Lung (tissue), 12 donors: ENCODE data around the gene DUSP10. TPM values are rescaled to one million over a fixed set of nuclear protein-coding genes. Genes with fewer than 3 reads are reported as not detected.

Experiments
- ATAC-seq: fragments of 200-7000 bp; cut with Tn5 transposase; one replicate; pipeline ENCODE4 v1.9.1; 2020; ENCODE audit warnings: moderate number of reproducible peaks; ENCODE audit not compliant: insufficient read depth, low FRiP score
- DNase-seq, 3 donors: peaks; one replicate each; pipeline ENCODE4 v3.0.0-alpha.2; 2013 to 2017
- H3K27ac ChIP-seq, 2 donors: one replicate each; pipeline ENCODE4 v1.5.1; 2013; ENCODE audit warnings: mild to moderate bottlenecking in 2 of 2, moderate library complexity in 2 of 2, control low read depth in 1 of 2, inconsistent platforms in 1 of 2, low read depth in 1 of 2, low read length in 1 of 2
- H3K27me3 ChIP-seq, 3 donors: one replicate each; pipeline ENCODE4 v1.5.1; 2013; ENCODE audit warnings: low read length in 2 of 3; ENCODE audit not compliant: control insufficient read depth in 3 of 3, insufficient read depth in 3 of 3
- H3K36me3 ChIP-seq, 4 donors: one replicate each; pipeline ENCODE4 v1.5.1; 2013; ENCODE audit warnings: low read length in 4 of 4, mild to moderate bottlenecking in 1 of 4, moderate library complexity in 1 of 4; ENCODE audit not compliant: control insufficient read depth in 4 of 4, insufficient read depth in 4 of 4
- H3K4me1 ChIP-seq, 5 donors: one replicate each; pipeline ENCODE4 v1.5.1; 2013; ENCODE audit warnings: low read length in 5 of 5, mild to moderate bottlenecking in 2 of 5, moderate library complexity in 1 of 5; ENCODE audit not compliant: control insufficient read depth in 5 of 5, insufficient read depth in 5 of 5
- H3K4me3 ChIP-seq: one replicate; pipeline ENCODE4 v1.5.1; 2013; ENCODE audit warnings: mild to moderate bottlenecking, control low read depth, moderate library complexity
- H3K9ac ChIP-seq, 2 donors: one replicate each; pipeline ENCODE4 v1.5.1; 2013; ENCODE audit warnings: low read length in 2 of 2, control low read depth in 1 of 2; ENCODE audit not compliant: insufficient read depth in 1 of 2
- H3K9me3 ChIP-seq, 4 donors: one replicate each; pipeline ENCODE4 v1.5.1; 2013; ENCODE audit warnings: low read length in 3 of 4, mild to moderate bottlenecking in 1 of 4, moderate library complexity in 1 of 4; ENCODE audit not compliant: control insufficient read depth in 4 of 4, insufficient read depth in 3 of 4
- CTCF ChIP-seq: IDR thresholded peaks from 2 replicates; pipeline ENCODE4 v1.5.1; 2012; ENCODE audit warnings: mild to moderate bottlenecking; ENCODE audit errors: control extremely low read depth, extremely low read depth
- WGBS, 2 donors: extraction: QIAGEN DNeasy Blood & Tissue Kit; methylation state at CpG; one replicate each; pipeline ENCODE4 v1.1.7; 2013; 5-methylcytosine and 5-hydroxymethylcytosine counted together
- polyA plus RNA-seq, 2 donors: library from polyadenylated mRNA; stranded (reverse); fragments of 200-250 nt; gene quantifications; one replicate each; pipeline ENCODE4 v1.2.1, GENCODE V29; 2013
- total RNA-seq, 2 donors: library from RNA; depleted of rRNA in 1 of 2; stranded (reverse); fragments of >200 nt in 1 of 2; gene quantifications; one replicate each; pipeline ENCODE4 v1.2.1, GENCODE V29; 2014 to 2021
- donor health status: control.
- donor health status: control.
- donor health status: Bipolar disorder and iron deficiency.
- donor health status: healthy.
- donor health status: DM: yes; HTN: yes; CAD: no.

The DUSP10 gene
- total and polyA plus RNA-seq, 4 donors = 5.3 to 17.2 (median 11.5) TPM

- H3K9me3 ChIP-seq = peaks cover 0 to 9% (median 2%) of the 10 kb centered on the region in 4 donors
- H3K27me3 ChIP-seq = no peaks in the 10 kb centered on the region
- no peak overlapping the region for H3K27ac ChIP-seq
- no peaks in the 10 kb centered on the region for H3K4me1 ChIP-seq
- WGBS, 2 donors = 68% methylated on average over 3 of the region's 3 CpGs
- TF ChIP-seq CTCF = no peak
- H3K36me3 ChIP-seq = peaks cover 0 to 2% (median 0%) of the 10 kb centered on the region in 4 donors
- H3K4me3 ChIP-seq = no peak overlapping the region
- no peak for DNase-seq
- H3K9ac ChIP-seq = no peak overlapping the region
- ATAC-seq = no peak
Observed at GRCh38 chr1:221697923-221698425, 43.9 kb downstream of the DUSP10 start.

- WGBS, 2 donors = 74 to 86% methylated on average over 3 of the region's 3 CpGs
Observed at GRCh38 chr1:221696718-221697461, 45.0 kb downstream of the DUSP10 start.

GRCh38 chr1:221696027-221696426, 45.9 kb downstream of the DUSP10 start:
- H3K9ac ChIP-seq = no peak overlapping the region
- H3K36me3 ChIP-seq = peaks cover 0 to 2% (median 0%) of the 10 kb centered on the region in 4 donors
- no peak overlapping the region for H3K27ac ChIP-seq
- H3K27me3 ChIP-seq = no peaks in the 10 kb centered on the region
- no peak for ATAC-seq
- no peak overlapping the region for H3K4me3 ChIP-seq
- DNase-seq = no peak
- H3K4me1 ChIP-seq = no peaks in the 10 kb centered on the region
- H3K9me3 ChIP-seq = peaks cover 0 to 9% (median 2%) of the 10 kb centered on the region in 4 donors
- no peak for TF ChIP-seq CTCF

More at GRCh38 chr1:221696718-221697461, 45.0 kb downstream of the DUSP10 start:
- no peaks in the 10 kb centered on the region for H3K4me1 ChIP-seq
- TF ChIP-seq CTCF = no peak
- no peak overlapping the region for H3K9ac ChIP-seq
- no peak overlapping the region for H3K27ac ChIP-seq
- H3K27me3 ChIP-seq = no peaks in the 10 kb centered on the region
- H3K9me3 ChIP-seq = peaks cover 0 to 9% (median 2%) of the 10 kb centered on the region in 4 donors
- DNase-seq (no peak), ATAC-seq (no peak)
- peaks cover 0 to 2% (median 0%) of the 10 kb centered on the region in 4 donors for H3K36me3 ChIP-seq
- H3K4me3 ChIP-seq = no peak overlapping the region
